ENCODE data around the gene RPS5. TPM values are rescaled to one million over a fixed set of nuclear protein-coding genes. Genes with fewer than 3 reads are reported as not detected.

RPS5 gene
- total RNA-seq, 1 experiment from 2014 or later = 1,436 TPM

GRCh38 chr19:58385891-58386575, 1.0 kb upstream of the RPS5 start:
- H3K4me3 Mint-ChIP-seq (ENCODE audit: unreplicated experiment) = peak overlapping the region; percentile 85
- H3K4me1 ChIP-seq = peaks cover 18% of the 10 kb centered on the region
- H3K9me3 Mint-ChIP-seq (ENCODE audit: unreplicated experiment) = no peaks in the 10 kb centered on the region
- DNase-seq = no peak
- peak overlapping the region; percentile 96 for H3K27ac Mint-ChIP-seq (ENCODE audit: unreplicated experiment)
- intact Hi-C loops (cut with micrococcal nuclease; ENCODE audit: unreplicated experiment) = loop anchor here (2.0 kb wide), 2 partner anchors 113 to 133 kb away; partner anchors contain the start of gene ZBTB45
- TF ChIP-seq, protein P1, sequence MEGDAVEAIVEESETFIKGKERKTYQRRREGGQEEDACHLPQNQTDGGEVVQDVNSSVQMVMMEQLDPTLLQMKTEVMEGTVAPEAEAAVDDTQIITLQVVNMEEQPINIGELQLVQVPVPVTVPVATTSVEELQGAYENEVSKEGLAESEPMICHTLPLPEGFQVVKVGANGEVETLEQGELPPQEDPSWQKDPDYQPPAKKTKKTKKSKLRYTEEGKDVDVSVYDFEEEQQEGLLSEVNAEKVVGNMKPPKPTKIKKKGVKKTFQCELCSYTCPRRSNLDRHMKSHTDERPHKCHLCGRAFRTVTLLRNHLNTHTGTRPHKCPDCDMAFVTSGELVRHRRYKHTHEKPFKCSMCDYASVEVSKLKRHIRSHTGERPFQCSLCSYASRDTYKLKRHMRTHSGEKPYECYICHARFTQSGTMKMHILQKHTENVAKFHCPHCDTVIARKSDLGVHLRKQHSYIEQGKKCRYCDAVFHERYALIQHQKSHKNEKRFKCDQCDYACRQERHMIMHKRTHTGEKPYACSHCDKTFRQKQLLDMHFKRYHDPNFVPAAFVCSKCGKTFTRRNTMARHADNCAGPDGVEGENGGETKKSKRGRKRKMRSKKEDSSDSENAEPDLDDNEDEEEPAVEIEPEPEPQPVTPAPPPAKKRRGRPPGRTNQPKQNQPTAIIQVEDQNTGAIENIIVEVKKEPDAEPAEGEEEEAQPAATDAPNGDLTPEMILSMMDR (IDR thresholded peaks at IDR 0.05; ENCODE audit: insufficient read depth in 1 of 2, low read depth in 1 of 2, low read length in 1 of 2, severe bottlenecking in 1 of 2, unreplicated experiment in 1 of 2) = no peak
- peaks cover 58% of the 10 kb centered on the region for H3K36me3 Mint-ChIP-seq (ENCODE audit: insufficient read depth, unreplicated experiment)
- H3K4me3 ChIP-seq (ENCODE audit: low read depth, low read length) = peak overlapping the region; percentile 79
- H3K36me3 ChIP-seq (ENCODE audit: control insufficient read depth, insufficient read depth, low read length) = peaks cover 1% of the 10 kb centered on the region; the same call in 1 of the 2 replicates
- H3K9me3 ChIP-seq = no peaks in the 10 kb centered on the region
- no peaks in the 10 kb centered on the region for H3K27me3 ChIP-seq (replicated peaks; ENCODE audit: control insufficient read depth, insufficient read depth, low read length)
- ChIA-PET CTCF (no interaction called here), POLR2A (interaction anchor here (0.6 to 1.0 kb wide), 2 partner anchors 23 to 81 kb away, joined by 3 to 6 read pairs; partner anchors contain the start of gene ZNF497)
- no peaks in the 10 kb centered on the region for H3K27me3 Mint-ChIP-seq (ENCODE audit: insufficient read depth, unreplicated experiment)
- BruUV-seq (replicated peaks) = TSS peak; percentile 72
- peaks cover 12% of the 10 kb centered on the region for H3K4me1 Mint-ChIP-seq (ENCODE audit: low read depth, unreplicated experiment)

DNA sequence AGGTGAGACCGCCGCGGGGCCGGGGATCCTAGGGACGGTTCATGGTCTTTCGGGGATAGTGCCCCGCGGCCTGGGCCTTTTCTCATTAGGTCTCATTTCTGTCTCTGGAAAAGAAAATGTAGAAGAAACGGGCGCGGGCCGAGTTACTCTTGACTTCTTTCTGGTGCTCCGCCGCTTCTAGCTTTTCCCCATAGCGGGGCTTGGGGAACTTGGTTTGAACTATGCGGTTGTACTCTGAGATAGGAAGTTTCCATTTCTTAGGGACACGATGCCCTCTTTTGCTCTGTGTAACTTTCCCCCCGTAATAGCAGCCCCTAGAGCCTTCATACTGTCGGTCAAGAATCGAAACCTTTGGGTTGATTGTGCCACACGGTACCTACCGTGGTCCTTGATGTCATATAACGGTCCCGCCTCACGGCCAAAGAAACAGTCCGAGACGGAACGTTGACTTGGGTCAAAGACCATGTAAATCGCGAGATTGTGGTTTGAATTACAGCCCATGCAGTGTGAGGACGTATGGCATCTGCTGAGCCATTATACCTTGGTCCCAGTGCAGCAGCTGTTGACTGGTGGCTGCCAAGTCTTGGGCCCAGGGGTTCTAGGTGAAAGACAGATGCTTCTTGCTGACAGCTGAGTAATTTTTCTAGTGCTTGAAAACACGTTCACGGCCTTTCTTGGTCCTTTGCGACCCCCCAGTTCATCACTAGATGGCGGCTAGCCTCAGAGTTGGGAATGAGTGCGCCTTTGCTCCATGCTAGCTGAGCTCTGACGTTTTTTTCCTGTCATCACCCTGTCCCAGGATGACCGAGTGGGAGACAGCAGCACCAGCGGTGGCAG, 487 bp downstream of the RPS5 start:
- CTCF ChIA-PET = interaction anchor here (0.8 kb wide), 1 partner anchor 76 kb away, joined by 3 read pairs; no protein-coding TSS in a partner anchor
- TF ChIP-seq, protein P1 (IDR thresholded peaks at IDR 0.05; ENCODE audit: insufficient read depth in 1 of 2, low read depth in 1 of 2, low read length in 1 of 2, severe bottlenecking in 1 of 2, unreplicated experiment in 1 of 2) = peak in 1 of 2 experiments; percentile 14
- DNase-seq = no peak
- peaks cover 15% of the 10 kb centered on the region for H3K4me1 ChIP-seq
- intact Hi-C loops (cut with micrococcal nuclease; ENCODE audit: unreplicated experiment) = loop anchor here (1.0 to 2.0 kb wide), 3 partner anchors 111 to 157 kb away; partner anchors contain the start of genes TRIM28 and ZBTB45
- H3K27me3 ChIP-seq (replicated peaks; ENCODE audit: control insufficient read depth, insufficient read depth, low read length) = no peaks in the 10 kb centered on the region
- peaks cover 1% of the 10 kb centered on the region; the same call in 1 of the 2 replicates for H3K36me3 ChIP-seq (ENCODE audit: control insufficient read depth, insufficient read depth, low read length)
- POLR2A ChIA-PET = interaction anchor here (1.0 kb wide), 1 partner anchor 21 kb away, joined by 5 read pairs; the partner anchor contains the start of gene ZNF584
- Mint-ChIP-seq H3K4me3 (ENCODE audit: unreplicated experiment) (peak overlapping the region; percentile 85), H3K4me1 (ENCODE audit: low read depth, unreplicated experiment) (peaks cover 7% of the 10 kb centered on the region), H3K36me3 (ENCODE audit: insufficient read depth, unreplicated experiment) (peaks cover 69% of the 10 kb centered on the region), H3K27ac (ENCODE audit: unreplicated experiment) (peak overlapping the region; percentile 96), H3K27me3 (ENCODE audit: insufficient read depth, unreplicated experiment) (no peaks in the 10 kb centered on the region), H3K9me3 (ENCODE audit: unreplicated experiment) (no peaks in the 10 kb centered on the region)
- H3K4me3 ChIP-seq (ENCODE audit: low read depth, low read length) = peak overlapping the region; percentile 58
- H3K9me3 ChIP-seq = no peaks in the 10 kb centered on the region
- BruUV-seq (replicated peaks) = TSS peak; percentile 43

- H3K27me3 ChIP-seq (replicated peaks; ENCODE audit: control insufficient read depth, insufficient read depth, low read length) = no peaks in the 10 kb centered on the region
- intact Hi-C loops (cut with micrococcal nuclease; ENCODE audit: unreplicated experiment) = no loop called here
- BruUV-seq (replicated peaks) = no TSS peak
- Mint-ChIP-seq H3K27me3 (ENCODE audit: insufficient read depth, unreplicated experiment) (no peaks in the 10 kb centered on the region), H3K4me3 (ENCODE audit: unreplicated experiment) (peak overlapping the region; percentile 85), H3K4me1 (ENCODE audit: low read depth, unreplicated experiment) (peaks cover 7% of the 10 kb centered on the region), H3K27ac (ENCODE audit: unreplicated experiment) (peak overlapping the region; percentile 96), H3K36me3 (ENCODE audit: insufficient read depth, unreplicated experiment) (peaks cover 75% of the 10 kb centered on the region), H3K9me3 (ENCODE audit: unreplicated experiment) (no peaks in the 10 kb centered on the region)
- TF ChIP-seq, protein P1 (IDR thresholded peaks at IDR 0.05; ENCODE audit: insufficient read depth in 1 of 2, low read depth in 1 of 2, low read length in 1 of 2, severe bottlenecking in 1 of 2, unreplicated experiment in 1 of 2) = no peak
- no peaks in the 10 kb centered on the region for H3K9me3 ChIP-seq
- POLR2A ChIA-PET = interaction anchor here (1.0 kb wide), 1 partner anchor 20 kb away, joined by 5 read pairs; the partner anchor contains the start of gene ZNF584
- H3K36me3 ChIP-seq (ENCODE audit: control insufficient read depth, insufficient read depth, low read length) = peaks cover 2% of the 10 kb centered on the region; the same call in 1 of the 2 replicates
- peak overlapping the region; percentile 58 for H3K4me3 ChIP-seq (ENCODE audit: low read depth, low read length)
- peaks cover 15% of the 10 kb centered on the region for H3K4me1 ChIP-seq
- no peak for DNase-seq
- CTCF ChIA-PET = no interaction called here
These were observed 1.1 kb downstream of the RPS5 start for GRCh38 chr19:58388175-58388526.

Measured in Caco-2 (cell line).